ENCODE results near the gene KIAA0319L.

The KIAA0319L gene

GRCh38 chr1:35563166-35563565 lies 6.0 kb upstream of the KIAA0319L start:
- DNase-seq (ENCODE audit: low read depth, low spot score) = no peak

GRCh38 chr1:35561972-35562680 lies 4.9 kb upstream of the KIAA0319L start:
- no peak for DNase-seq (ENCODE audit: low read depth, low spot score)

- no peak for DNase-seq (ENCODE audit: low read depth, low spot score)
These were observed 4.2 kb upstream of the KIAA0319L start for GRCh38 chr1:35561297-35561971.

DNA sequence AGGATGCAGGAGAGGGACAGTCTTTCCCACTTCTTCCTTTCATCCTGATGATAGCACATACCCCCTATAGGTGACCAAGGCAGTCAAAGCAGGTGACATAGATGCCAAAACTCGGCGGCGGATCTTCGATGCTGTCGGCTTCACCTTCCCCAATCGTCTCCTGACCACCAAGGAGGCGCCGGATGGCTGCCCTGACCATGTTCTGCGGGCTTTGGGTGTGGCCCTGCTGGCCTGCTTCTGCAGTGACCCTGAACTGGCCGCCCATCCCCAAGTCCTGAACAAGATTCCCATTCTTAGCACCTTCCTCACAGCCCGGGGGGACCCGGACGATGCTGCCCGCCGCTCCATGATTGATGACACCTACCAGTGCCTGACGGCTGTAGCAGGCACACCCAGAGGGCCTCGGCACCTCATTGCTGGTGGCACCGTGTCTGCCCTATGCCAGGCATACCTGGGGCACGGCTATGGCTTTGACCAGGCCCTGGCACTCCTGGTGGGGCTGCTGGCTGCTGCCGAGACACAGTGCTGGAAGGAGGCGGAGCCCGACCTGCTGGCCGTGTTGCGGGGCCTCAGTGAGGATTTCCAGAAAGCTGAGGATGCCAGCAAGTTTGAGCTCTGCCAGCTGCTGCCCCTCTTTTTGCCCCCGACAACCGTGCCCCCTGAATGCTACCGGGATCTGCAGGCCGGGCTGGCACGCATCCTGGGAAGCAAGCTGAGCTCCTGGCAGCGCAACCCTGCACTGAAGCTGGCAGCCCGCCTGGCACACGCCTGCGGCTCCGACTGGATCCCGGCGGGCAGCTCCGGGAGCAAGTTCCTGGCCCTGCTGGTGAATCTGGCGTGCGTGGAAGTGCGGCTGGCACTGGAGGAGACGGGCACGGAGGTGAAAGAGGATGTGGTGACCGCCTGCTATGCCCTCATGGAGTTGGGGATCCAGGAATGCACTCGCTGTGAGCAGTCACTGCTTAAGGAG lies 3.3 kb upstream of the KIAA0319L start:
- DNase-seq (ENCODE audit: low read depth, low spot score) = no peak

DNA sequence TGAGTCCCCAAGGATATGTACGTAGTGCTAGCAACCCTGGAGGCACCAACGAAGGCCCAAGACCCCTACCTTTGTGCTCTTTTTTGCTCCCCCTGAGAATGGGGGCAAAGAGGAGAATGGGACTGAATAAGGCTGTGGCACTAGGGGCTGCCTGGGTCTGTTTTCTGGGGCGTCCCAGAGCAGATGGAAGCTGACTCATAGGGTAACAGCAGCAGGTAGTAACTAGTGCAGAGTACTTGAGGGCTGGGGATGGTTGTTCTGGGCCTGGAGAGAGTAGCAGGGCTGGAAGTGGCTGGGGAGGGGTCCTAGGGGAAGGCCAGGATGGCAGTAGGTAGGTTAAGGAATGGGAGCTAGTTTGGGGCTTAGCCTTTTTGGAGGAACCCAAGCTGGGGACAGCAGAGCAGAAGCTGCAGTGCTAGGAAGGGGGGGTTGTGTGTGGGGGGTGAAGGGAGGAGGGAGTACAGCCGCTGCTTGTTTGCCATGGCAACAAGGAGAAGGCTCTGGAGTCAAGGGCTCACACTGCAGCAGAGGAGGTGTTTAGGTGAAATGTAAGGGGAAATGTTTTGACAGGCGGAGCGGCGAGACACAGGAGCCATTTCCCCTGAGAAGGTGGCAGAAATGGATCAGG lies 2.2 kb upstream of the KIAA0319L start:
- no peak for DNase-seq (ENCODE audit: low read depth, low spot score)

- DNase-seq (ENCODE audit: low read depth, low spot score) = no peak
These were observed 1.4 kb upstream of the KIAA0319L start for GRCh38 chr1:35558374-35559316.

DNA sequence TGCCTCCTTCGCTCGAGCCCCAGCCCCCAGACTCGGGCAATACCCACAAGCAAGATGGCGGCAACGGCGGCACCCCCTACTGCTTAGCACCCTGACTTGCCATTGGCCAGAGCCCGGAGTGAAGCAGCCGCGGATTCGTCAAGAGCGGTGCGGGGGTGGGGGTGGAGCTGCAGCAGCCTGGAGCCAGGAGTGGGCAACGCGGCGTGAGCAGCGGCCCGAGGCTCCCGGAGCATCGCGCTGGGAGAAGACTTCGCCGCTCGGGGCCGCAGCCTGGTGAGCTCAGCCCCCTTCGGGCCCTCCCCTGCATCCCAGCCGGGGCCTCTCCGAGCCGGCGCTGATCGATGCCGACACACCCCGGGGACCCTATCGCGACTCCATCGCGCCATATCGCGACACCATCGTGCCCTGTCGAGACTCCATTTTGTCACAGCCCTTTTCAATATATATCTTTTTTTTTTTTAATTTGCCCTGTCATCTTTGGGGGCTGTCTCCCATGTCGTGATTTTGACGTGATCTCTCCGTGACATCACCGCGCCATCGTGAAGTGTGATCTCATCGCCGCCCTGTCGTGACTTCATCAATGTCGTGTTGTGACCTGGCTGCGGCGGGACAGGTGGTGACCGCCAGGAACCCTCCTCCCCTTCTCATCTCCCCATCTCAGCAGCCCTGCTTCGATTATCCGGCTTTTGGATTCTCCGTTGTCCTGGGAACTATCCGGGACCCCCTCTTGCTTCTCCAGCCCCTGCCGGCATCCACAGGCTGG lies 589 bp upstream of the KIAA0319L start, which contains the start of gene NCDN:
Gene NCDN (plus strand): TSS at position 189 of the 763 bp plus-strand sequence. CDS start 392 bp downstream, at position 581.
- peak; percentile 99 for DNase-seq (ENCODE audit: low read depth, low spot score)

GRCh38 chr1:35556484-35557117 lies 602 bp downstream of the KIAA0319L start:
- DNase-seq (ENCODE audit: low read depth, low spot score) = no peak

GRCh38 chr1:35555601-35556477 lies 1.4 kb downstream of the KIAA0319L start:
- DNase-seq (ENCODE audit: low read depth, low spot score) = no peak

DNA sequence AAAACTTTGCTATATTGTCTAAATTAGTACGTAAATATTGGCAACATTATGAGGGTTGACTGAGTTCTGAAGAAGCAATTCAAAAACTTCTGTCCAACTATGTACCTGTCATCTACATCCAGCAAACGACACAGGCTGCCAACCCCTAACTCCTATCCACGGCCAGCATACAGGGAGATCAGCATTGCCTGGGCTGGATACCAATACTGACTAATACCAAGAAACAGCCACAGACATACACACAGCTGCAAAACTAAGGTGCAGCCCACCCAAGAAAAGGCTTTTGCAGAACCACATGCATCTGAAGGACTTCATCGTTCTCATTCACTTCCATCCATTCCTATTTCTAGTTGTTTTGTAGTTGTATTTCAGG lies 2.0 kb downstream of the KIAA0319L start:
- DNase-seq (ENCODE audit: low read depth, low spot score) = no peak

DNA sequence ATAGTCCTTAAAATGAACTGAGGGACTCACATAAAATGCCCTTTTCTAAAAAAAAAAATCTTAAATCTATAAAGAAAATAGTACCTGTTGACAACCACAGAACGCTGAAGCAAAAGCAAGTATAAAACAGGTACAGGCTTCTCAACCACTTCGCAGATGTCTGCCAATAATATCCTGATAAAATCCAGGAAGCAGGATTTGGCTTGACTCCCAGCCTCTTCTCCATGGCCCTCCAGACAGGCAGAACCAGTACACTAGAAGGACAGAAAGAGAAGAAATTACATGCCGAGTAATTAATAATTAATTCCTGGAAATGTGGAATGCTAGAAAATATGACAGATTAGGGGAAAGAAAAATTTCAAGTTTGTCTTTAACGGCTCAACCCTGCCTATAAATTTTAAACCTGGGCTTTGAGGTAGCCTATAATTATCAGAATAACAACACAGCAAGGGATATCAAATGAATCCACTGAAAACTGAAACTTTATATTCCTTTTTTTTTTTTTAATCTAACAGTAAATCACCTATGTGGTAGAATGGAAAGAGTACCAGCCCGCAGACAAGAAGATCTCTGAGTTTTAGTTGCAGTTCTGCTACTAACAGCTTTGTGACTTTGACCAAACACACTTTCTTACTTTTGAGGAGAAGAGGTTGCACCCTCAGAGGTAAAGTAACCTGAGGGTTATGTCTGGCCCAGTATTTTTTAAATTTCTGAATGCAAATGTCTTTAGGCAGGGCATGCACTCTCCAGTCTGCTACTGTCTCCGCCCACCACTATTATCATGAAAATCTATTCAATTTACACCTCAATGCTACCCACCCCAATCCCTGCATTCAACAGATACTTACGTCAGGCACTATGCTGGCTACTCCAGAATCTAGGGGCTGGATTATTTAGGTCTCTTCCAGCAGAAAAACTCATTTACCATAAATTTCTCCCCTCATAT lies 2.7 kb downstream of the KIAA0319L start:
- DNase-seq (ENCODE audit: low read depth, low spot score) = no peak

DNA sequence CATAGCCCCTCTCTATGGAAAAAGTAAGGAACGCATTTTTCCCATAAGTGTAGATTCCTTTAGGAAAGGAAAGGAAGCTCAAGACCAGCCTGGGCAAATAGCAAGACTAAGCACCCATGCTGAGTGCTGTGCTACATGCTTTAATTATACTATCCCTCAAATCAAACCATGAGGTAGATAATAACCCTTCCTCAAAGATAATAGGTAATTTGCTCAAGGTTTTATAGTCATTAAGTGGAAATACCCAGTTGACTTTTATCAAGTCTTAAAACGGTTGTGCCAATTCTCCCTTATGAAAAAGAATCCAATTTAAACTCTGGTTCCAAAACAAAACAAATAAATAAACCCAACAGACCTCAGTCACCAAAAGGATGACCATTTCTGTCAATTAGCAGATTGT lies 3.4 kb downstream of the KIAA0319L start:
- no peak for DNase-seq (ENCODE audit: low read depth, low spot score)

DNA sequence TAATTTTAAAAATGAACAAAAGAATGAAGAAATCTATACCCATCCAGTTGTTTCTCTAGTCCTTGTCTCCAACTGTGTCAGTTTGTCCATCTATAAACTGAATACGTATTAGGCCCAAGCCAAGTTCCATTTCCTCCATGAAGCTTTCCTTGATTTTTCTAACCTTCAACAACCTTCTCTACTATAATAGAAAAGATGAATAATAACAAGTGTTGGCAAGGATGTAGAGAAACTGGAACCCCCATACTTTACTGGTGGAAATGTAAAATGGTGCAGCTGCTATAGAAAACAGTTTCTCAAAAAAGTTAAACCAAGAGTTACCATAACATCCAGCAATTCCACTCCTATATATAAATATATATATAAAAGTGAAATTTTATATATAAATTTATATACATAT lies 10.6 kb downstream of the KIAA0319L start:
- no peak for DNase-seq (ENCODE audit: low read depth, low spot score)

GRCh38 chr1:35544976-35545375 lies 12.2 kb downstream of the KIAA0319L start:
- DNase-seq (ENCODE audit: low read depth, low spot score) = no peak

- no peak for DNase-seq (ENCODE audit: low read depth, low spot score)
These were observed 17.4 kb downstream of the KIAA0319L start for GRCh38 chr1:35539824-35540261.

- DNase-seq (ENCODE audit: low read depth, low spot score) = no peak
These were observed 18.0 kb downstream of the KIAA0319L start for GRCh38 chr1:35539073-35539823.

Measured in smooth muscle cell of the brain vasculature (primary cell).